ENCODE results near the gene SIAH2.
"Not testable (repeated sequence)": the region's sequence is repeated elsewhere in the genome, so short reads cannot be mapped to it uniquely, and the experiment has no call there.

Gene SIAH2, protein sequence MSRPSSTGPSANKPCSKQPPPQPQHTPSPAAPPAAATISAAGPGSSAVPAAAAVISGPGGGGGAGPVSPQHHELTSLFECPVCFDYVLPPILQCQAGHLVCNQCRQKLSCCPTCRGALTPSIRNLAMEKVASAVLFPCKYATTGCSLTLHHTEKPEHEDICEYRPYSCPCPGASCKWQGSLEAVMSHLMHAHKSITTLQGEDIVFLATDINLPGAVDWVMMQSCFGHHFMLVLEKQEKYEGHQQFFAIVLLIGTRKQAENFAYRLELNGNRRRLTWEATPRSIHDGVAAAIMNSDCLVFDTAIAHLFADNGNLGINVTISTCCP

DNA sequence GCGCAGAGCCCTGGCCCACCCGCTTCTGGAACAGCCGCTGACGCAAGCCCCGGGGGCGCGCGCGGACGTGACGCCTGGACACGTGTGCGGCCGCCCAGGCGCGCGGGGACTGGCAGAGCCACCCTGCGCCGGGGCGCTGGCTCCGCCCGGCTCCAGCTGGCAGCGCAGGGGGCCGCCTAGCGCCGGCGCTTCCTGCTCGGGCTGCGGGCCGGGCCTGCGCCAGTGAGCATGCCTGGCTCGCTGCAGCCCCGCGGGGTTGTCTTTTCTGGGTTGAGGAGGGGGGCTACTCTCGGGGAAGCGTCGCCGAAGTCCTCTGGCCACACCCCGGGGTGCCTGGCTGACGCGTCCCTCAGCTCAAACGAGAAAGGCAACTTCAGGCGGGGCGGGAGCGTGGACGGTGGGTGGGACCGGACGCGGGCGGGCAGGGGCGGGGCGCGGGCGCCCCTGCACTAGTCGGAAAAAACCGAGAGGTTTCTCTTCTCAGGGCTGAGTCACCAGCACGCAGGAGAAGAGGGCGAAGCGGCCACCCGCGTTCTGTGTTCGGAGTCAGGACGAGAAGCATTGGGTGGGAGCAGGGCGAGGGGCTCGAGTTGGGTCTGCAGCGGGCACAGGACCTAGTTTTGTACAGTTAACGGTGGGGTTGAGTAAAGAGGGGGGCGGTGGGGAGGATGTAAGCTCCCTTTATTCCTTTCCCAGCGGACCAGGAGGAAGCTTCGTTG lies at the start of gene SIAH2:
TSS of gene SIAH2 (minus strand) at position 48 of the 719 bp plus-strand sequence. CDS start 320 bp downstream, outside the sequence.
- DNase-seq = peak; percentile 93

DNA sequence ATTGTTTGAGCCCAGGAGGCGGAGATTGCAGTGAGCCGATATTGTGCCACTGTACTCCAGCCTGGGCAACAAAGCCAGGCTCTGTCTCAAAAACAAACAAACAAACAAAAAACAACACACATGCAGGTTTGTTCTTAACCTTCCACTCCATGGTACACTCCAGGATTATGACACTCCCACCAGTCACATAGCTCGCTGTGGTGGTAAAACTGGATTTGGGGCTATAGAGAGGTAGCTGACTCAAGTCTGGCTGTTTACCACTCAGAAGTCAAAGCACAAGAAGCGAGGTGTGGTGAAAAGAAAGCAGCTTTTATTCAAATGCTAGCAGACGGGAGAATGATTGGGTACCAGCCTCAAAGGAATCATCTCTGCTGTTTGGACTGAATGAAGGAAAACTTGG lies 49.0 kb upstream of the SIAH2 start:
- no peak for DNase-seq

DNA sequence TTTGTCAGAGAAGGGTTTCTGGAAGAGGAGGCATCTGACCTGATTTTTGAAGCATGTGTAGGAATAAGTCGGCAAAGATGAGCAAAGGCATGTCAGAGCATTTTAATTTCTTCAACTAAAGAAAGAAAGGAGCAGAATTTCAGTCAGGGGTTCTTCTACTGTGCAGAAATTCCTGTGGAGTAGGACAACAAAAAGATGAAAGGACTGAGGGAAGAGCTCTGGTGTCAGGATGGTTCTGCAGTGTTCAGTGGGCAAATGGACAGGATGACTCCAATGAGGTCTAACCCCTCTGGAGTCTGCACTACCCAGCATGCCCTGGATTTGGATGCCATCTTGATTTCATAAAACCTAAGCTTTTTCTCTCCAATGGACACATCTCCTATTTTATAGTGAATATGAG lies 47.7 kb upstream of the SIAH2 start:
- DNase-seq = no peak

DNA sequence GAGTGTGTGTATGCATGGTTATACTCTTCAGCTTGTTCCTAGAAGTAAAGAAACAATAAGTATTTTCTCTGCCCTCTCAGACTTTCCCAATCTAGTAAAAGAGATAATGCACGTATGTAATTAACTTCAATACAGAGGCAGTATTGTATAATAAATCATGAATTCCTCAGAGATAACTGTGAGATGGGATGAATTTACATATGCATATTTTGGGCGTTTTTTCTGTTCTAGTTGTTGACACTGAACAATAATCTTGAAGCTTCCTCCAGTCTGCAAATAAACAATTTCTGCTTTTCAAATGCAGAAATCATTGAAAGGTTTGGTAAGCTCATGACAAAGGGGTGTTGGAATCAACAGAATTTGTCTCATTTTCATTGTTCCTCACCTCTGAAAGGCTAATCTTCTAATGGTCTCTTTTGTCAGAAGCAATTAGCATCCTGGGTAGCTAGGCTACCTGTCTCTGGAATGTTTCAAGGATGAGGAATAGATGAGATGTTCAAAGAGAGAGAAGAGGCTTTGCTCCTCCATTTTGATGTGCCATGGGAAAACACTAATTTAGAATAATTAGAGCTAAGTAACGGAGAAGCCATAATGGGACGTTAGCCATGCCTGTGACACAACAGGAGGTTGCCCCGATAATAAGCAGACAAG lies 43.3 kb upstream of the SIAH2 start:
- no peak for DNase-seq

DNA sequence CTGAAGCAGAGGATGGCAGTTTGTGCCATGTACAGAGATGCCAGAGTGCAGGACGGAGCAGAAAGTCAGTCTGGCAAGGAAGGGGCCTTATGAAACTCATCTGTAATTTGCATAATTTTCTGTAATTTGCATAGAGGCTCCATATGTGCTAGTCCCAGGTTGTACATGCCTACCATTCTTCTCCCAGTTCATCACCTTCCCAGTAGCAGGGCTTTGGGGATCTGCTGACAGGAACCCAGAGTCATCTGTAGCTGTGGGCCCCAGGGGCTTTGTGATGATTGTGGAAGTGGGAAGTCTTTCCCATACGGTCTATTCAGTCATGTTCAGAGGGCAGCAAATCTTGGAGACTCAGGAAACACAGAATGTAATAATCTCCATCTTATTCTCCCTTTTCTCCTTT lies 42.4 kb upstream of the SIAH2 start:
- DNase-seq = no peak

DNA sequence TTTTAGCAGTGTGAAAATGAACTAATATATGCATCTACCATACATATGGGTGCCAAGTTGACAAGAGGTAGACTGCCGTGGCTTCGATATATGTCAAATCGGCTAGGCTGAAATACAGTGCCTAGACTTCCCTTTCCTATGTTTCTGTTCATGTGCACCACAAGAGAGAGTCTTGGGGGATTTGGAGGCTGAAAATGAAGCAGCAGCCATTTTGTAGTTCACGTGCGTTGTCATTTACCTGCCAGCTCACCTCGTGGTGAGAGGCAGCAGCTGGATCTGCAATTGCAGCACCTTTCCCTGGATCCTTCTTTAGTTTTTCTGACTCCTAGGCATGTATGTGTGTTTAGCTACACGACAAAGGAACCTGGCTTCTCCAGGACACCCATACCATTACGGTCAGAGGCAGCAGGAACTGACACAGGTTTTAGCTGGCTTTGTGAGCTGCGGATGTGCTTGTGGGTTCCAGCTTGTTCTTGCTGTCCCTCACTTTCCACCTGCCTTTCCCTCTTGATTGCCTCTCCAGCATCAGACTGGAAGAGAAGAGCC lies 40.5 kb upstream of the SIAH2 start:
- DNase-seq = no peak

DNA sequence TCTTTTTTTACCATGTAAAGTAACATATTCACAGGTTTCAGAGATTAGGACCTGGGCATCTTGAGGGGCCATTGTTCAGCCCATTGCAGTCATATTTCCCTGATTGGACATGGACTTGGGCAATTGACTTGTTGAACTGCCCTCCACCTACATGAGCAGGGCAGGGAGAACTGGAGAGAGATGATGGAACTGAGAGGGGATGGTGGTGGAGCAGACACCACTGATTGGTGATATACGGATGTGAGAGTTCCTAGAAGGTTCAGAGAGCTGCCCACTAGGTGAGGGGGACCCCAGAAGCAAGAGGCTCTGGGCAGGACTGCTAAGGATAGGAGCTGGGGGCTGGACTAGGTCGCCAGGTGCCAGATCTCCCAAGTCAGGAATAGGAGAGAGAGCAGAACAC lies 37.8 kb upstream of the SIAH2 start:
- DNase-seq = no peak

DNA sequence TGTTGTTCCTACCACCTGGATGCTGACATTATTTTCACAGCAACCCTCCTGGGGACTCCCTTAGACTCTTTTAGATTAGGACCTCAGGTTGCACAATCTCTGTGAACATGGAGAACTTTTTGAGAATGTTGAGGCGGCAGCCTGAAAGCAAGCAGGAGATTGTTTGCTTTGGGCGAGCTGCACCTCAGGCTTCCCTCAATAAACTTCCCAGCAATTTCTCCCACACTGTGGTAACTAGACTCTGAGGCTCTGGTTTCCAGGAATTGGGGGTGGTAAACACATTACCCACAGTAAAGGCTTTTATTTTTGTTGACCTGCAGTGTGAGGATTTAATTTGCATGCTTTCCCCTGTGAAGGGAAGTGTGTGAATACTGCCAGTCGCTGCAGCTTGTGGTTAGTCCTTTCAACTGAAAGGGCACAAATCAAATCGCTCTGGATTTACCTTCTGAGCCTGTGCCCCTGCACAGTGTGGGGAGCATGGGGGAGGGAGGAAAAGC lies 35.2 kb upstream of the SIAH2 start:
- no peak for DNase-seq

DNA sequence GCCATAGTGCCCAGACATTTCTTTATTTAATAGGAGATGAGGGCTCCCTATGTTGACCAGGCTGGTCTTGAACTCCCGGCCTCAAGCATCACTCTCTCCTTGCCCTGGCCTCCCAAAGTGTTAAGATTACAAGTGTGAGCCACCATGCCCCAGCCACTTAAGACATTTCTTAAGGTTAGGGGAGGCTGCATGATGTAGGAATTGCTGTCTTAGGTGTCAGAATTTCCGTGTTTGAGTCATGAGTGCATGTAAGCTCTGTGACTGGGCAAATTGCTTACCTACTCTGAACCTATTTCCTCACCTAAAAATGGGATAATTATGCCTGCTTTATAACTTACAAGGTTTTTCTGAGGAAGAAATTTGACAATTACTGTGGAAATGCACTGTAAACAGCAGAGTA lies 34.2 kb upstream of the SIAH2 start:
- no peak for DNase-seq

DNA sequence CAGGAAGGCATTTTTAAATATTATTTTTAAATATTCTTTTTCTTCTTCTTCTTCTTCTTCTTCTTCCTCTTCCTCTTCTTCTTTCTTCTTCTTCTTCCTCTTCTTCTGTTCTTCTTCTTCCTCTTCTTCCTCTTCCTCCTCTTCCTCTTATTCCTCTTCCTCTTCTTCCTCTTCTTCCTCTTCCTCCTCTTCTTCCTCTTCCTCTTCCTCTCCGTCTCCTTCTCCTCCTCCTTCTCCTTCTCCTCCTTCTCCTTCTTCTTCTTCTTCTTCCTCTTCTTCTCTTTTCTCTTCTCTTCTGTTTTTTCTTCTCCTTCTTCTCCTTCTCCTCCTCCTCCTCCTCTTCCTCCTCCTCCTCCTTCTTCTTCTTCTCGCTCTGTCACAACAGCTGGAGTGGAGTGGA lies 33.6 kb upstream of the SIAH2 start:
- DNase-seq = not testable (repeated sequence)

DNA sequence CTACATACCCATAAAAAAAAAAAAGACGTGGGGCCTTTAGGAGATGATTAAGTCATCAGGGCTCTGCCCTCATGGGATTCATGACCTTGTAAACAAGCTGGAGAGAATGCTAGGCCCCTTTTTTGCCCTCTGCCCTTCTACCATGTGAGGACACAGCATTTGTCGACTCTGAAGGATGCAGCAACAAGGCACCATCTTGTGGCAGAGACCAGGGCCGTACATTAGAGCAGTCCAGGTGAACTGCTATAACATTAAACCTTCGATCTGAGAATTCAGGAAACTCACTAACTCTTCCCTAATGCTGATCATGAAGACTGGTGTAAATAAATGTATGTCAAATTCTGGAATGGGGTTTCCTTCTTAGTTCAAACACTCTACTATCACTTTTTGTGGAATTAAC lies 30.7 kb upstream of the SIAH2 start:
- DNase-seq = no peak

DNA sequence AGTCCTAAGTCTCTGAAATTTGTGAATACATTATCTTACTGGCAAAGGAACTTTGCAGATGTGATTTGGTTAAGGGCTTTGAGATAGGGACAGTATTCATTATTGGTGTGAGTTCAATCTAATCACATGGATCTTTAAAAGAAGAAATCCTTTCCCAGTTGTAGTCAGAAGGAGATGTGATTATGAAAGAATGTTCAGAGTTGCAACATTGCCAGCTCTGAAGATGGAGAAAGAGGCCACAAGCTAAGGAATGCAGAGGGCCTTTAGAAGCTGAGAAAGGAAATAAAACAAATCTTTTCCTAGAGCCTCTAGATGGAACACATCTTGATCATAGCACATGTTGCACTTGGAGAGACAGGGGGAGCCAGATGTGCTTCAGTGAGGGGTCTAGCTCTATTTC lies 27.7 kb upstream of the SIAH2 start:
- no peak for DNase-seq

DNA sequence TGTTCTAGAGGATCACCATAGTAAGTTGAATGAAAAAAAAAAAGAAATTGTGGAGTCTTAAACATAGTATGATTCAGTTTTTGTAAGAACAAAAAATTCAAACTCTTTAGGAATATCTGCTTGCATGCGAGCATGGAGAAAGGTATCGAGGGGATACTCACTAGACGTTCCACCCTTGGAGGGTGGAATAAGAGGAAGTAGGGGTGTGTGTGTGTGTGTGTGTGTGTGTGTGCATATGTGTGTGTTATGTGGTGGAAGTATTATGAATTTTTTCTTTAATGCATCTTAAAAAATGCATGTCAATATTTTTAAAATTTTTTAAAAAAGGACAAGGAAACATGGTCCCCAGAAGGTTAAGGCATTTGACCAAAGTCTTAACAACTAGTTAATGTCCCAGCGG lies 26.5 kb upstream of the SIAH2 start:
- DNase-seq = no peak

DNA sequence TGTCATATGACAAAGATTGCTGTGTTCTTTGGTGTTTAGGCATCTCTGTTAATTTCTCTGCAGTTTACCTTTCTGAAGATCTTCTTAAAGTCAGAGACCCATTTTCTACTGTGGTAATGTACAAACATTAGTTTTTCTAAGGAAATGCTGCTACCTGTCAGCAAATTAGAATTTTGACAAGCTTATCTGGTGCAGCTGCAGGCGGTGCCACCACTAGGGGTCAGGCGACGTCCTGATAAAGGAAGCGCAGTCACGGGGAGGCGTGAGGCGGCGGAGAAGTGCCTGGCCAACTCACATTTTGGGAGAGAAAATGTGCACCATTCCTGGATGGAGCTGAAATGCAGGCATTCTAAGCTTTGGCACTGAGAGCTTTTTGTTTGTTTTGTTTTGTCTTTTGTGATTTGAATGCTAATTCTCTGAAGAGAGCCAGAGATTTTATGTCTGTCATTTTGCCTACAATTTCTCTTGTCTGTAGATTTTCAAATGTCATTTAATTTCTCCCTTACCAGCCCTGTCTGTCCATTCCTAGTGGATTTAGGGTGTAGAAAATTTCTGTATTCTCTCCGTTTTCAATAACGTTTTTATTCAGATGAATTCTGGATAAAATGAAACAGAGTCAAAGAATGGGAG lies 24.9 kb upstream of the SIAH2 start:
- peak; percentile 73 to 74 for DNase-seq

DNA sequence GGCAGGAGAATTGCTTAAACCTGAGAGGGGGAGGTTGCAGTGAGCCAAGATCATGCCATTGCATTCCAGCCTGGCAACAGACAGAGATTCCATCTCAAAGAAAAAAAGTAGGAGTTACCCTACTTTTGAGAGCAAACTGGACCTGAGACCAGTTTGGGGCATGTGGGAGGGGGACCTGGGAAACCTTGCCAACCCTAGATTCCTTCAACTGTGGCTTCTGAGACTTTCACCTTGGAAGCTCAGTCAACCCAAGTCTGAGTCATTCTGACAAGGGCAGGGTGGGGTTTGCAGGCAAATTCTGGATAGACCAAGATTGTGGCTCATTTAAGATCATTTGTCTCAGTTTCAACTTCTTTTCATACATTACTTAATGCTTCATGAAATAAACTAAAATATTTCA lies 23.8 kb upstream of the SIAH2 start:
- DNase-seq = no peak

DNA sequence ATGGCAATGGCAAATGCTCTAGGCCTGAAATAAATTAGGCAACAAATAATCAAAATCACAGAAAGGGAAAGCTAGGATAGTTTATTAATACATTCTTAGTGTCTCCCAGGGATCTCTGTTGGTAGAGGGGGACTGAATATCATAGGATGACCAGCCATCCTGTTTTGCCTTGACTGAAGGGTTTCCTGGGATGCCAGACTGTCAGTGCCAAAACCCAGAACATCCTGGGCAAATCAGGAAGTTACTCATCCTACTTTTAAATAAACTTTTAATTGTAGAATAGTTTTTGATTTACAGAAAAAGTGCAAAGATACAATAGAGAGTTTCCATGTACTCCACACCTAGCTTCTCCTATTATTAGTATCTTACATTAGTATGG lies 21.8 kb upstream of the SIAH2 start:
- DNase-seq = no peak

DNA sequence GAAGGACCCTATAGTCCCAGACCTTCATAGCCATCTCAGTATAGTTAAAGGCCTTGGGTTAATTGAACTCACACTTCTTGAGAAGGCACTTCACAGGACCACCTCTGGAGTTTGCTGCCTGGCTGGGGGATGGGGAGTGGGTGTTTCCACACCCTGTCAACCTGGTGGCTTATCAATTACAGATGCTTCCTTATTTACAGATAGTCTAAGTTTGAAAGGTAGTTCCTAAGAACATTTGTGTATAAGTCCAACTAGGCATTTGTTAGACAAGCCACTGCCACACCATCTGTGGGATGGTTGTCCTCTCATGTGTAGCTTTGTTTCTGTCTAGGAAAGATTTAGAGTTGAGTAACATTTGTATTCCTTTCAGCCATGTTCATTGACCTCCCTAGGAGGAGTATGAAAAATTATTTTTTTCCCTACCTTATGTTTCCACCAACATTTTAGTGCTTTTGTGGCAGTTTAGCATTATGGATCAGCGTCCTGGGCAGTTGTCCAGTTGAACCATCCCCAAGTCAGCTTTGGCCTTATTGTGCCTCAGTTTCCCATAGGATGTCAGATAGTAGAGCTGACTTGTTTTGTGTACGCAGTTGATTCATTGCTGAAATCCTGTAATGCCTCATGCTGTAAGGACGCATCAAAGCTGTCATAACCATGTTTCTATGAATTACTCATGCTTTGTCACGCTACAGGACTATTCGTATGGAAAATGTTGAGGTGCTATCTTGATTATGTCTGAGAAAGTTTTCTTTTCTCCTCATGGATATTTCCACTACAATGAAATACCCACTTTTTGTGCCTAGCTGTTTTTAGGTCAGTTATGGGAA lies 21.2 kb upstream of the SIAH2 start:
- DNase-seq = no peak

DNA sequence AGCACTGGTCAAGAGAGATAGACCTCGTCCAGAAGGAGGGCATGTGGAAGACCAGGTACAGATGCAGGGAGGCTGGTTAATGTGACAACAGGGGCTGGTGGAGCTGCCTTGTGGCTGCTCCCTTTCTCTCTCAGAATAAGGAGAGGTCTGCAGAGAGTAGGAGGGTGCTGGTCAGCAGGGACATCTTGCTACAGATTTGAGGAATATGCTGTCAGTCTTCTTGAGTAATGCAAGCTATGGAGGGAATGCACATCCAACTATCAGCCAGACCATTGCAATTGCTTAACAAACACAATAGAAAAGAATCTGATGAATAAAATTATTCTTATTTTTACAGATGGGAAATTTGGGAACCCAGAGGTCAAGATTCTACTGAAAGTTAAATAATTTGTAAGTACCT lies 20.3 kb upstream of the SIAH2 start:
- no peak for DNase-seq

DNA sequence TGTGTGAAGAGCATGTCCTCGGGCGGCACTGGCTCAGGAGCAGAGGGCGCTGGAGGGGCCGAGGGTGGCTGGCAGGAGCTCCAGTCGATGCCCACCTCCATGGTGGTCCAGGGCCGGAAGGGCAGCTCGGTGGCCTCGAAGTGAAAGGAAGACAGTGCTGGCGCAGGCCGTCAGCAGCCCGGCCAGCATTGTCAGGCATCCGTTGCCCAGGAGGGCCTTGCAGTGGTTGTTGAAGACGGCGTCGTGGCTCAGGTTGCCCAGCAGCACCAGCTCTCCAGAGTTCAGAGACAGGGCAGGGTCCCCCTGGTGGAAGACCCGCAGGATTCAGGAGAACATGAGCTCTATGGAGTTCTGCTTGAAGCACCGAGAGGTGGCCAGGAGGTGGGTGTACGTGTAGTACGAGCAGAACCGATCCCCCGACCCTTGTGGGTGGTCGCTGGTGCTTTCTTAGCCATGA lies 16.5 kb upstream of the SIAH2 start:
- DNase-seq = no peak

DNA sequence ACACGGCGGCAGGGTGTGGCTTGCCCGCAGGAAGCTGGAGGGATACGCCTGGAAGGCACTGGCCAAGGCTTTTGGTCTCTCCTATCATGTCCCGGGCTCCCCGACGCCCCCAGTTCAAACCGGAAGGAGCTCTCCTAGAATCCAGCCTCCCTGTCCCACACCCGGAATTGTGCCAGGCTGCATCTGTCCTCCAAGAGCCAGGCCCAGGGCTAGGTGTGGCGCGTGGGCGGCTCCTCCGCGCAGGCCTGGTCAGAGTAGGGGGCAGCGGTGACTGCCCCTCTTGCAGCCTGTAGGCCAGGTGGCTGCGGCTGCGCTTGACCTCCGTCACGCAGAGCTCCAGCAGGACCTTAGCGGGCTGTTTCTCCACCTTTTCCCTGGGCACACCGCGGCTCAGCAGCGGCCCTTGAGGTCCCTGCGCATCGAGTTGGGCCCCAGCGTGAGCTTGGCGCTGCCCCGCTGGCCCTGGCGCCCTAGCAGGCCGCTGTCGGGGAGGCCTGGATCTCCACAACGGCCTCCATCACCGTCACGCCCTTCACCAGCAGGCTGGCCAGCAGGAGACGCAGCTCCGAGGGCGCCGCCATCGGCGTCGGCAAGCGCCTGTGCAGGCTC lies 15.9 kb upstream of the SIAH2 start:
- DNase-seq = no peak

DNA sequence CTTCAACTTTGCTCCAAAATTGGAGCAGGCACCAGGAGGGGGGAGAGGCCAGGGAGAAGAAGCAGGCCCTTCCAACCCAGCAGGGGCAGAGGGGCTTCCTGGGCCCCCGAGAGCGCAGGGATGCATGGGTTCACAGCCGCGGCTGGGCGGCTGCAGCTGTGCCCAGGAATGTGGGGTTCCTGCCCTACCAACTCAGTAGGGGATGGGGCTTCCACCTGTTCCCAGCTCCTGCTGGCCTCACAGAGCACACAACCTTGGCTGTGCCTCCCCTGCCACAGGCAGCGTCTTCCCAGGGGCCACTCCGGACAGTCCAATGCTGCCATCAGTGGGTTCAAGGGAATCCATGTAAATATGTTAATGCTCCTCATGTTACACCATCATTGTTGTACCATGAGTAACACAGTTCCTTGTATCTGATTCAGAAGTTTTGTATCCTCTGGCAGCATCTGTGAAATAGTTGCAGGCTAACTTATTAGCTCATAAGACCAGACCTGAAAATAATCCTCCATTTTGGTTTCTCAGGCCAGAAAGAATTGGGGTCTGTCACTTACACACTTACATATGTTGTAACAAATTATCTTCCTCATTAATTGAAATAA lies 12.1 kb upstream of the SIAH2 start:
- no peak for DNase-seq

Measured in CD4-positive, alpha-beta T cell treated with Interleukin-1 beta for 1 hour (primary cell).